ENCODE results near the gene CATSPERZ.

The CATSPERZ gene

GRCh38 chr11:64255135-64256128 is 44.7 kb upstream of the CATSPERZ start:
- H3K18ac ChIP-seq (ENCODE audit: low read length): no peak overlapping the region
- H3K36me3 ChIP-seq (ENCODE audit: control insufficient read depth in 1 of 2, insufficient read depth in 2 of 2, low read length in 2 of 2): peaks cover 54 to 59% of the 10 kb centered on the region in 2 experiments
- H3K23ac ChIP-seq (ENCODE audit: low read length): no peak overlapping the region
- H3K14ac ChIP-seq (ENCODE audit: low read length): no peak overlapping the region
- DNase-seq: no peak
- no peak overlapping the region for H4K91ac ChIP-seq (ENCODE audit: low read depth, low read length)
- no peak overlapping the region for H4K8ac ChIP-seq (ENCODE audit: low read depth, low read length)
- H3K27ac ChIP-seq (ENCODE audit: low read depth, low read length): no peak overlapping the region
- no peak overlapping the region for H2AFZ ChIP-seq (ENCODE audit: insufficient read depth, low read length, poor library complexity)
- peaks cover 2% of the 10 kb centered on the region for H3K9me3 ChIP-seq (ENCODE audit: insufficient read depth, low read depth, low read length)
- H3K4me1 ChIP-seq (ENCODE audit: control insufficient read depth in 1 of 2, insufficient read depth in 2 of 2, low read length in 2 of 2): peaks cover 8 to 12% of the 10 kb centered on the region in 2 experiments
- no peak overlapping the region for H2BK5ac ChIP-seq (ENCODE audit: low read depth, low read length, poor library complexity)
- H4K12ac ChIP-seq (ENCODE audit: low read depth, low read length): no peak overlapping the region
- H2BK120ac ChIP-seq (ENCODE audit: insufficient read depth, low read length, poor library complexity): no peak overlapping the region
- no peak overlapping the region for H2AK5ac ChIP-seq (ENCODE audit: low read length)
- H3K9ac ChIP-seq (ENCODE audit: low read length): no peak overlapping the region
- H3K27me3 ChIP-seq (ENCODE audit: insufficient read depth, low read length): no peaks in the 10 kb centered on the region
- no peak overlapping the region for H3K4me3 ChIP-seq (ENCODE audit: low read depth, low read length)
- peaks cover 15% of the 10 kb centered on the region for H3K79me1 ChIP-seq (ENCODE audit: low read length)
- no peak overlapping the region for H3K4me2 ChIP-seq (ENCODE audit: low read length)
- no peak overlapping the region for H2BK12ac ChIP-seq (ENCODE audit: low read length)
- no peak overlapping the region for H3K4ac ChIP-seq (ENCODE audit: low read depth, low read length)
- H3K79me2 ChIP-seq (ENCODE audit: control insufficient read depth, insufficient read depth, low read length, poor library complexity): peaks cover 9% of the 10 kb centered on the region
- WGBS (ENCODE audit: extremely low coverage, insufficient coverage, insufficient read length): no CpG with 5 or more reads among the region's 35 CpGs

- H2AK5ac ChIP-seq (ENCODE audit: low read length): no peak overlapping the region
- H3K14ac ChIP-seq (ENCODE audit: low read length): no peak overlapping the region
- peaks cover 4 to 5% of the 10 kb centered on the region in 2 experiments for H3K4me1 ChIP-seq (ENCODE audit: control insufficient read depth in 1 of 2, insufficient read depth in 2 of 2, low read length in 2 of 2)
- H3K27me3 ChIP-seq (ENCODE audit: insufficient read depth, low read length): no peaks in the 10 kb centered on the region
- no peak overlapping the region for H3K23ac ChIP-seq (ENCODE audit: low read length)
- no peak overlapping the region for H3K27ac ChIP-seq (ENCODE audit: low read depth, low read length)
- no peak overlapping the region for H2BK120ac ChIP-seq (ENCODE audit: insufficient read depth, low read length, poor library complexity)
- no peak overlapping the region for H4K91ac ChIP-seq (ENCODE audit: low read depth, low read length)
- H3K36me3 ChIP-seq (ENCODE audit: control insufficient read depth in 1 of 2, insufficient read depth in 2 of 2, low read length in 2 of 2): peaks cover 57 to 63% of the 10 kb centered on the region in 2 experiments
- no peak overlapping the region for H3K4ac ChIP-seq (ENCODE audit: low read depth, low read length)
- no peak overlapping the region for H2BK5ac ChIP-seq (ENCODE audit: low read depth, low read length, poor library complexity)
- peaks cover 9% of the 10 kb centered on the region for H3K79me1 ChIP-seq (ENCODE audit: low read length)
- no peak overlapping the region for H4K8ac ChIP-seq (ENCODE audit: low read depth, low read length)
- H3K18ac ChIP-seq (ENCODE audit: low read length): no peak overlapping the region
- no peak overlapping the region for H3K4me3 ChIP-seq (ENCODE audit: low read depth, low read length)
- H4K12ac ChIP-seq (ENCODE audit: low read depth, low read length): no peak overlapping the region
- H3K4me2 ChIP-seq (ENCODE audit: low read length): no peak overlapping the region
- H2BK12ac ChIP-seq (ENCODE audit: low read length): no peak overlapping the region
- WGBS (ENCODE audit: extremely low coverage, insufficient coverage, insufficient read length): no CpG with 5 or more reads among the region's 15 CpGs
- no peak overlapping the region for H3K9ac ChIP-seq (ENCODE audit: low read length)
- peaks cover 2% of the 10 kb centered on the region for H3K9me3 ChIP-seq (ENCODE audit: insufficient read depth, low read depth, low read length)
- no peak for DNase-seq
- peaks cover 9% of the 10 kb centered on the region for H3K79me2 ChIP-seq (ENCODE audit: control insufficient read depth, insufficient read depth, low read length, poor library complexity)
- no peak overlapping the region for H2AFZ ChIP-seq (ENCODE audit: insufficient read depth, low read length, poor library complexity)
Measured at GRCh38 chr11:64256300-64256699, 43.9 kb upstream of the CATSPERZ start.

- Histone ChIP-seq H2BK5ac (ENCODE audit: low read depth, low read length, poor library complexity) (no peak overlapping the region), H2BK120ac (ENCODE audit: insufficient read depth, low read length, poor library complexity) (no peak overlapping the region), H4K91ac (ENCODE audit: low read depth, low read length) (no peak overlapping the region), H3K23ac (ENCODE audit: low read length) (no peak overlapping the region), H3K27me3 (ENCODE audit: insufficient read depth, low read length) (no peaks in the 10 kb centered on the region), H3K4me3 (ENCODE audit: low read depth, low read length) (no peak overlapping the region), H2AFZ (ENCODE audit: insufficient read depth, low read length, poor library complexity) (no peak overlapping the region), H4K8ac (ENCODE audit: low read depth, low read length) (no peak overlapping the region), H3K79me1 (ENCODE audit: low read length) (peaks cover 7% of the 10 kb centered on the region), H3K4me1 (ENCODE audit: control insufficient read depth in 1 of 2, insufficient read depth in 2 of 2, low read length in 2 of 2) (peaks cover 10 to 13% of the 10 kb centered on the region in 2 experiments), H3K4ac (ENCODE audit: low read depth, low read length) (no peak overlapping the region), H2BK12ac (ENCODE audit: low read length) (no peak overlapping the region), H3K4me2 (ENCODE audit: low read length) (no peak overlapping the region), H3K18ac (ENCODE audit: low read length) (no peak overlapping the region), H2AK5ac (ENCODE audit: low read length) (no peak overlapping the region), H4K12ac (ENCODE audit: low read depth, low read length) (no peak overlapping the region), H3K9me3 (ENCODE audit: insufficient read depth, low read depth, low read length) (peaks cover 4% of the 10 kb centered on the region), H3K14ac (ENCODE audit: low read length) (no peak overlapping the region), H3K36me3 (ENCODE audit: control insufficient read depth in 1 of 2, insufficient read depth in 2 of 2, low read length in 2 of 2) (peaks cover 75 to 78% of the 10 kb centered on the region in 2 experiments), H3K9ac (ENCODE audit: low read length) (no peak overlapping the region), H3K79me2 (ENCODE audit: control insufficient read depth, insufficient read depth, low read length, poor library complexity) (no peaks in the 10 kb centered on the region), H3K27ac (ENCODE audit: low read depth, low read length) (no peak overlapping the region)
- no CpG with 5 or more reads among the region's 24 CpGs for WGBS (ENCODE audit: extremely low coverage, insufficient coverage, insufficient read length)
- DNase-seq: no peak
Measured at GRCh38 chr11:64258356-64258755, 41.8 kb upstream of the CATSPERZ start.

- H3K23ac ChIP-seq (ENCODE audit: low read length): no peak overlapping the region
- WGBS (ENCODE audit: extremely low coverage, insufficient coverage, insufficient read length): no CpG with 5 or more reads among the region's 32 CpGs
Measured at GRCh38 chr11:64258946-64259532, 41.1 kb upstream of the CATSPERZ start.

More at GRCh38 chr11:64258946-64259532, 41.1 kb upstream of the CATSPERZ start:
- Histone ChIP-seq H3K79me1 (ENCODE audit: low read length) (peaks cover 13% of the 10 kb centered on the region), H2BK5ac (ENCODE audit: low read depth, low read length, poor library complexity) (no peak overlapping the region), H3K4me2 (ENCODE audit: low read length) (no peak overlapping the region), H4K8ac (ENCODE audit: low read depth, low read length) (no peak overlapping the region), H3K4me1 (ENCODE audit: control insufficient read depth in 1 of 2, insufficient read depth in 2 of 2, low read length in 2 of 2) (peaks cover 17 to 20% of the 10 kb centered on the region in 2 experiments), H3K4ac (ENCODE audit: low read depth, low read length) (no peak overlapping the region), H2BK12ac (ENCODE audit: low read length) (no peak overlapping the region), H2AK5ac (ENCODE audit: low read length) (no peak overlapping the region), H4K12ac (ENCODE audit: low read depth, low read length) (no peak overlapping the region), H3K18ac (ENCODE audit: low read length) (no peak overlapping the region), H3K27ac (ENCODE audit: low read depth, low read length) (no peak overlapping the region), H2AFZ (ENCODE audit: insufficient read depth, low read length, poor library complexity) (no peak overlapping the region), H2BK120ac (ENCODE audit: insufficient read depth, low read length, poor library complexity) (no peak overlapping the region), H3K79me2 (ENCODE audit: control insufficient read depth, insufficient read depth, low read length, poor library complexity) (no peaks in the 10 kb centered on the region), H4K91ac (ENCODE audit: low read depth, low read length) (no peak overlapping the region), H3K9ac (ENCODE audit: low read length) (no peak overlapping the region), H3K14ac (ENCODE audit: low read length) (no peak overlapping the region), H3K4me3 (ENCODE audit: low read depth, low read length) (no peak overlapping the region), H3K27me3 (ENCODE audit: insufficient read depth, low read length) (no peaks in the 10 kb centered on the region), H3K36me3 (ENCODE audit: control insufficient read depth in 1 of 2, insufficient read depth in 2 of 2, low read length in 2 of 2) (peaks cover 80 to 81% of the 10 kb centered on the region in 2 experiments), H3K9me3 (ENCODE audit: insufficient read depth, low read depth, low read length) (peaks cover 4% of the 10 kb centered on the region)
- DNase-seq: no peak

All from trophoblast cell (in vitro differentiated cells and primary cell).